Hepatocyte (in vitro differentiated cells): Measurements from ENCODE around the gene LDLRAD1. TPM values are rescaled to one million over a fixed set of nuclear protein-coding genes. Genes with fewer than 3 reads are reported as not detected.

Source experiments
- DNase-seq: peaks from one replicate; pipeline ENCODE4 v3.0.0-alpha.2; 2016; ENCODE audit warnings: low spot score
- H2AFZ ChIP-seq: fragments of 200-600 bp; sonication (generic); 2 replicates; pipeline ENCODE4 v1.6.0; 2016; ENCODE audit warnings: antibody characterized with exemption, mild to moderate bottlenecking
- H3K27ac ChIP-seq: fragments of 200-600 bp; sonication (generic); 2 replicates; pipeline ENCODE4 v1.5.1; 2016; ENCODE audit warnings: mild to moderate bottlenecking
- H3K27me3 ChIP-seq: fragments of 200-600 bp; sonication (generic); 2 replicates; pipeline ENCODE4 v1.6.1; 2016
- H3K36me3 ChIP-seq: fragments of 200-600 bp; sonication (generic); replicated peaks from 2 replicates; pipeline ENCODE4 v1.5.1; 2016; ENCODE audit warnings: low read depth; ENCODE audit not compliant: insufficient read depth
- H3K4me1 ChIP-seq: fragments of 200-600 bp; sonication (generic); 2 replicates; pipeline ENCODE4 v1.5.1; 2016; ENCODE audit warnings: mild to moderate bottlenecking, moderate library complexity; ENCODE audit not compliant: insufficient read depth
- H3K4me2 ChIP-seq: fragments of 200-600 bp; sonication (generic); 2 replicates; pipeline ENCODE4 v1.6.0; 2016
- H3K4me3 ChIP-seq: fragments of 200-600 bp; sonication (generic); 2 replicates; pipeline ENCODE4 v1.5.1; 2016; ENCODE audit warnings: mild to moderate bottlenecking
- H3K79me2 ChIP-seq: fragments of 200-600 bp; sonication (generic); 2 replicates; pipeline ENCODE4 v1.6.0; 2017; ENCODE audit warnings: mild to moderate bottlenecking
- H3K9me2 ChIP-seq: fragments of 200-600 bp; sonication (generic); replicated peaks from 2 replicates; pipeline ENCODE4 v1.6.0; 2017; ENCODE audit warnings: mild to moderate bottlenecking; ENCODE audit not compliant: insufficient read depth
- H3K9me3 ChIP-seq: fragments of 200-600 bp; sonication (generic); 2 replicates; pipeline ENCODE4 v1.5.1; 2016; ENCODE audit warnings: low read depth, mild to moderate bottlenecking
- H4K20me1 ChIP-seq: fragments of 200-600 bp; sonication (generic); 2 replicates; pipeline ENCODE4 v1.6.0; 2016; ENCODE audit warnings: mild to moderate bottlenecking; ENCODE audit not compliant: insufficient read depth, poor library complexity, severe bottlenecking
- EZH2 ChIP-seq: fragments of 200-600 bp; sonication (generic); IDR thresholded peaks from 2 replicates; pipeline ENCODE4 v1.6.1; 2016; ENCODE audit warnings: antibody characterized with exemption, mild to moderate bottlenecking, borderline replicate concordance
- EZH2phosphoT487 ChIP-seq: fragments of 200-600 bp; sonication (generic); IDR thresholded peaks from one replicate; pipeline ENCODE4 v1.6.1; 2018; ENCODE audit warnings: antibody characterized with exemption, mild to moderate bottlenecking, low read depth, moderate library complexity; ENCODE audit not compliant: unreplicated experiment, severe bottlenecking
- WGBS: methylation state at CpG from one replicate; pipeline ENCODE4 v1.1.6; 2016; ENCODE audit warnings: low lambda C conversion rate; ENCODE audit errors: missing lambda C conversion rate; 5-methylcytosine and 5-hydroxymethylcytosine counted together
- polyA plus RNA-seq: library from polyadenylated mRNA; unstranded; fragments of >200 nt; fragmentation: Nextera tagmentation; extraction: Ambion mirVana; gene quantifications from 2 replicates; pipeline ENCODE4 v1.2.1, GENCODE V29; 2016
- total RNA-seq: library from RNA; depleted of rRNA; stranded (reverse); fragments of >200 nt; gene quantifications from 2 replicates; pipeline ENCODE4 v1.2.3, GENCODE V29; 2014
- TF ChIP-seq, protein P1 (sequence below): fragments of 200-600 bp; sonication (generic); IDR thresholded peaks from 2 replicates; pipeline ENCODE4 v1.5.1; 2016; ENCODE audit warnings: antibody characterized with exemption, mild to moderate bottlenecking; ENCODE audit not compliant: poor library complexity

LDLRAD1 gene
- total and polyA plus RNA-seq, 2 experiments from 2014 or later = 0.82 to 1.7 TPM

DNA sequence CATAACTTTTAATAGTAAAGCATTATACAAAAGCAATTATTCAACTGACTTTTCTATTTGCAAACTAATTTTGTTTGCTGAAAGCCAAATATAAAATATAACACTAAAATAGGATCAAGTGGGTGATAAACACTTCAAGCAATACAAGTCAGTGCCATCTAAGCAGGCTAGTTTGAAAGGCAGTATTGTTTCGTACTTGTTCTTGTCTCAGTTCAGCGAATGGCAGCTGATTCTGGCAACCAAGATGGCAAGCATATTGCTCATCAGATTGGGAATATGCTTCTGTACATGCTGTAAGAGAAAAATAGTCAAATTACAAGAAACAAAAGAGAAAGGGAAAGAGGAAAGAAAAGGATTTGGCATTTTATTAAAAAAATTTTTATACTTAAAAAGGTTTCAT is 27.5 kb upstream of the LDLRAD1 start:
- WGBS = 95% methylated on average over 2 of the region's 2 CpGs
- no peaks in the 10 kb centered on the region for H3K9me2 ChIP-seq
- no peak overlapping the region for H3K4me2 ChIP-seq
- no peaks in the 10 kb centered on the region for H3K9me3 ChIP-seq
- H3K79me2 ChIP-seq = peaks cover 73% of the 10 kb centered on the region
- peaks cover 50% of the 10 kb centered on the region for H4K20me1 ChIP-seq
- no peaks in the 10 kb centered on the region for H3K27me3 ChIP-seq
- no peak overlapping the region for H2AFZ ChIP-seq
- H3K4me1 ChIP-seq = peaks cover 3% of the 10 kb centered on the region
- DNase-seq = no peak
- no peak overlapping the region for H3K4me3 ChIP-seq
- TF ChIP-seq EZH2phosphoT487 (no peak), EZH2 (no peak)
- TF ChIP-seq, protein P1, sequence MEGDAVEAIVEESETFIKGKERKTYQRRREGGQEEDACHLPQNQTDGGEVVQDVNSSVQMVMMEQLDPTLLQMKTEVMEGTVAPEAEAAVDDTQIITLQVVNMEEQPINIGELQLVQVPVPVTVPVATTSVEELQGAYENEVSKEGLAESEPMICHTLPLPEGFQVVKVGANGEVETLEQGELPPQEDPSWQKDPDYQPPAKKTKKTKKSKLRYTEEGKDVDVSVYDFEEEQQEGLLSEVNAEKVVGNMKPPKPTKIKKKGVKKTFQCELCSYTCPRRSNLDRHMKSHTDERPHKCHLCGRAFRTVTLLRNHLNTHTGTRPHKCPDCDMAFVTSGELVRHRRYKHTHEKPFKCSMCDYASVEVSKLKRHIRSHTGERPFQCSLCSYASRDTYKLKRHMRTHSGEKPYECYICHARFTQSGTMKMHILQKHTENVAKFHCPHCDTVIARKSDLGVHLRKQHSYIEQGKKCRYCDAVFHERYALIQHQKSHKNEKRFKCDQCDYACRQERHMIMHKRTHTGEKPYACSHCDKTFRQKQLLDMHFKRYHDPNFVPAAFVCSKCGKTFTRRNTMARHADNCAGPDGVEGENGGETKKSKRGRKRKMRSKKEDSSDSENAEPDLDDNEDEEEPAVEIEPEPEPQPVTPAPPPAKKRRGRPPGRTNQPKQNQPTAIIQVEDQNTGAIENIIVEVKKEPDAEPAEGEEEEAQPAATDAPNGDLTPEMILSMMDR = no peak
- no peak overlapping the region for H3K27ac ChIP-seq
- no peaks in the 10 kb centered on the region for H3K36me3 ChIP-seq

DNA sequence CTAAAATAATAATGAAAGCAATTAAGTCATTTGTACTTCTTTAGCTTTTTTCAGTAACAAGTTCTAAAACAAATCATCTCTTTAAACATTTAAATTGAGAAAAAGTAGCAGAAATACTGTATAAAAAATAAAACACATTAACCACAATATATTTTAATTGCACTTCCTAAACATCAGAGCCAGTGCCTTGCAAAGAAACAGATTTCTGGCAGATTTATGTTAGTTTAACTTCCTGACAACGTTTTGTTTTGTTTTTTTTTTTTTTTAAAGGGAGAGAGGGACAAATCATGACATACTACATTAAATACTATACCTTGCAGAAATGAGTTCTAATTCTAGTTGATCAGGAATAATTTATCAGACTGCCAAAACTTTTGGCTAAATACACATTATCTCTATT is 23.8 kb upstream of the LDLRAD1 start:
- no peaks in the 10 kb centered on the region for H3K36me3 ChIP-seq

DNA sequence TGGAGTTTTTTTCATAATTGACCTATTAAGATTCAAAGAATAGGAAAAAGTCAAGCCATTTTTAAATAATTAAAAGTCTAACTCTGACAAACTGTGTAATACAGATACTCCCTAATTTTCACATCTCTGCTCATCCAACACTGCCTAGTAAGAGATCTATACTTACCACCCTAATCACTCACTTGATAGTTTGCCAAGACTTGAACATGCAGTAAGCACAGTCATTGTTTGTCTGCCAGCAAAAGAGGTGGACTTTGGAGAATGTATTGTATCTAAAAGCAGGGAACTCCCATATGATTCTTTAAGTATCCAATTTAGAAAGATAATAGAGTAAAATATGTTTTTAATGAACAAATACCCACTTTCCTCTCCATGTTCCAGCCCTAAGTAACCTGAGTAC is 19.5 kb upstream of the LDLRAD1 start:
- Histone ChIP-seq H3K36me3 (no peaks in the 10 kb centered on the region), H3K4me3 (no peak overlapping the region), H3K27me3 (no peaks in the 10 kb centered on the region), H3K4me2 (no peak overlapping the region), H3K79me2 (no peaks in the 10 kb centered on the region), H2AFZ (no peak overlapping the region), H3K27ac (no peak overlapping the region), H4K20me1 (no peaks in the 10 kb centered on the region), H3K9me3 (no peaks in the 10 kb centered on the region), H3K4me1 (no peaks in the 10 kb centered on the region), H3K9me2 (no peaks in the 10 kb centered on the region)
- DNase-seq = no peak
- no peak for TF ChIP-seq EZH2phosphoT487
- TF ChIP-seq EZH2 = no peak
- TF ChIP-seq, protein P1 = no peak

More for the DNA sequence above, 23.8 kb upstream of the LDLRAD1 start:
- no peaks in the 10 kb centered on the region for H3K9me2 ChIP-seq
- H3K4me2 ChIP-seq = no peak overlapping the region
- no peaks in the 10 kb centered on the region for H3K27me3 ChIP-seq
- H3K4me1 ChIP-seq = no peaks in the 10 kb centered on the region
- DNase-seq = no peak
- H2AFZ ChIP-seq = no peak overlapping the region
- TF ChIP-seq, protein P1 = no peak
- peaks cover 14% of the 10 kb centered on the region for H4K20me1 ChIP-seq
- WGBS = 50% methylated on average over 1 of the region's 1 CpG
- no peak overlapping the region for H3K4me3 ChIP-seq
- peaks cover 36% of the 10 kb centered on the region for H3K79me2 ChIP-seq
- no peak overlapping the region for H3K27ac ChIP-seq
- H3K9me3 ChIP-seq = no peaks in the 10 kb centered on the region
